GM12874 (cell line): ENCODE results near the gene COPS9.

Source experiments
- TF ChIP-seq, protein P1 (sequence below): IDR thresholded peaks from 2 replicates; pipeline ENCODE4 v1.5.1; 2011; ENCODE audit warnings: low read depth, mild to moderate bottlenecking, control low read depth, low read length, moderate library complexity; ENCODE audit not compliant: insufficient read depth

COPS9 gene

GRCh38 chr2:240160291-240161086 is 24.4 kb upstream of the COPS9 start:
- TF ChIP-seq, protein P1, sequence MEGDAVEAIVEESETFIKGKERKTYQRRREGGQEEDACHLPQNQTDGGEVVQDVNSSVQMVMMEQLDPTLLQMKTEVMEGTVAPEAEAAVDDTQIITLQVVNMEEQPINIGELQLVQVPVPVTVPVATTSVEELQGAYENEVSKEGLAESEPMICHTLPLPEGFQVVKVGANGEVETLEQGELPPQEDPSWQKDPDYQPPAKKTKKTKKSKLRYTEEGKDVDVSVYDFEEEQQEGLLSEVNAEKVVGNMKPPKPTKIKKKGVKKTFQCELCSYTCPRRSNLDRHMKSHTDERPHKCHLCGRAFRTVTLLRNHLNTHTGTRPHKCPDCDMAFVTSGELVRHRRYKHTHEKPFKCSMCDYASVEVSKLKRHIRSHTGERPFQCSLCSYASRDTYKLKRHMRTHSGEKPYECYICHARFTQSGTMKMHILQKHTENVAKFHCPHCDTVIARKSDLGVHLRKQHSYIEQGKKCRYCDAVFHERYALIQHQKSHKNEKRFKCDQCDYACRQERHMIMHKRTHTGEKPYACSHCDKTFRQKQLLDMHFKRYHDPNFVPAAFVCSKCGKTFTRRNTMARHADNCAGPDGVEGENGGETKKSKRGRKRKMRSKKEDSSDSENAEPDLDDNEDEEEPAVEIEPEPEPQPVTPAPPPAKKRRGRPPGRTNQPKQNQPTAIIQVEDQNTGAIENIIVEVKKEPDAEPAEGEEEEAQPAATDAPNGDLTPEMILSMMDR, result no peak

- TF ChIP-seq, protein P1, result no peak
Observed at GRCh38 chr2:240159251-240159839, 23.2 kb upstream of the COPS9 start.

DNA sequence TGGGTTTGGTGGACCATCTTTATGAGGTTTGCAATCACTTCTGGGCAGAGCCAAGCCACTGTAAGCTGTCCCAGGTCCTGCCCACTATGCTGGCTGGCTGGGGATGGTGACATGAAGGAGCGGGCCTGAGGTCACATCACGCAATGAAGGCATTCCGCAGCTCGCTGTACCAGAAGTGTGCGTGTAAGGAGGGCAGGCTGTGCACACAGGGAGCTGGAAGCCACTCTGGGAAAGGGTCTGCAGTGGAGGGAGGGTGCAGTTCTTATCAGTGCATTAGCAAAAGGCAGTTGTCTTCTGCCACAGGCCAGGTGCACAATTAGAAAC is 21.0 kb upstream of the COPS9 start:
- TF ChIP-seq, protein P1, result no peak

DNA sequence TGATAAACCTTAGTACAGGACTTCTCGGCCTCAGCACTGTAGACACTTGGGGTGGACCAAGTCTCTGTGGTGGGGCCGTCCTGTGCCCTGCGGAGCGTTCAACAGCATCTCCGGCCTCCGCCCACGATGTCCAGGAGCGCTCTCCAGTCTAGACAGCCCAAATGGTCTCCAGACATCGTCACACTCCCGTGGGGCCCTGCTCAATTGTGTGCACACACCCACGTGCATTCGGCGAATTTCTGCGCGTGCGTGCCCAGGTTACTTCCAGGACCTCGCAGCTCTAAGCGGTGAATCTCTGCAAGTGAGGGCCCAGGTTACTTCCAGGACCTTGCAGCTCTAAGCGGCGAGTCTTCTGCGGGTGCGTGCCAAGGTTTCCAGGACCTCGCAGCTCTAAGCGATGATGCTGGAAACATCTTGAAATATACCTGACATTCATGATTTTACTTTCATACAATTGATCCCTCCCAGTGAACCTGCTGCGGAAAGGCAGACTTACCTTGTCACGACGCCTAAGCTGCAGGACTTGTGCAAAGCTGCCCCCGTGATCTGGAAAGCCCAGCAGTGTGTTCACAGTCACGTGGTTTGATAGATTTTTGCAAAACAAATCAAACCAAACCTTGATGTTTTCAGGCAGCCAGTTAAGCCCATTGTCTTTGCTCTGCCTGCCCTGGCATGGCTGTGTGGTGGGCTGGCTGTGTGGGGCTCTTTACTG is 20.5 kb upstream of the COPS9 start:
- TF ChIP-seq, protein P1, result no peak

DNA sequence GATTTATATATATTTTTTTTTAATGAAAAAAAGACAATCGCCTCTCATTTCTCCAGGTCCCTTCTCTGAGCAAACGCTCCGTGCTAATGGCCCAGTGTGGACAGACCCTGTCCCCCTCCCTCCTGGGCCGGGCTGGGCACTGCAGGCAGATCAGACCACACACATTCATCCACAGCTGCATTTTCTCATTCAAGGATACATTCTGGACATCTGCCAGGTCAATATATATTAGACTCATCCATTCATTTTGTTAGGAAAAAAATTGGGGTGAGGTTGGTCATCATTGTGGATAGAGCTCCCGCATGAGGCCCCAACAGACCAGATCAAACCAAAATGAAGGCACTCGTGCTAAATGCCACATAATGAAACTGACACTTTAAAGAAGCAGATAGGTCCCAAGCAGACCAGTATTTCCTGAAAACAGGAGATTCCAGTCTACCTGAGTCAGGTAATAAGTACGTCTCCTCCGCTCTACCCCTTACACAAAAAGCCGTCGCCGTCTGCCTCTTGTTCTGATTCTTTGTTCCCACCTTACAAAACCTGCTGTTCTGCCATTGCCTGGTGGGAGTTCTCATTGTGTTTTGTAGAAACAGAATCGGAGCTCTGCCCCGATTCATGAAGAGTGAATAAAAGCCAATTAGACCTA is 19.8 kb upstream of the COPS9 start:
- TF ChIP-seq, protein P1, result no peak

DNA sequence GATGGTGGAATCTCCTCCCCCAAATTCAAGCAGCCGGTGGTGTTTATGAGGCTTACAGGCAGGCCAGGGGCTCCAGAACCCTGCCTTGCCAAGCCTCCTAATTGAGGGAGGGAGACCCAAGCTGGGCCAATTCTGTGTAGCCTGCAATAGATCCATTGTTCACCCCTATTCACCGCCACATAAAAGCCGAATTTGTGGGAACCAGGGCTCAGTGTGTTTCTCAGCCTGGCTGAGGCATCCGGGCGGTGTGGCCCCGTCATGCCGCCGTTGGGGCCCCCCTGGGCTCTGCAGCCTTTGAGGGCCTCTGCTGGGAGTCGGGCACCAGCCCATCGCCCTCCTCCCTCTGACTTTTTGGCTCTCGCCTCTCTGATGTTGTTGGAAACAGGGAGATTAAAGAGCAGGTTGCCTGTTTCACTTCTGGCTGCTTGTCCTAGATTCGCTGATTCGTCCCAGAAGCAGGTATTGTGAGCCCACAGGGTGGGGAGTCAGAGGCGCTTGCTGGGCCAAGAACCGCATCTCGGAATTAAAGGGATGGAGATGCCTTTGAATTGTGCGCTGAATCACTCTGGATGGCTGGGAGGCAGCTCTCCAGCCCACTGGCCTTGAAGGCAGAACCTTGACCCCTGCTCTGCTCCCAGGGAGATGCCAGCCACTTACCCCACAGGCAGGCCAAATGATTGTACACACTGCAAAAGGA is 19.1 kb upstream of the COPS9 start:
- TF ChIP-seq, protein P1, result no peak

- TF ChIP-seq, protein P1, result no peak
Observed at GRCh38 chr2:240154606-240155005, 18.5 kb upstream of the COPS9 start.
